Measurements from ENCODE around the gene GPR108. TPM values are rescaled to one million over a fixed set of nuclear protein-coding genes. Genes with fewer than 3 reads are reported as not detected.
"Not testable (repeated sequence)": the region's sequence is repeated elsewhere in the genome, so short reads cannot be mapped to it uniquely, and the experiment has no call there.

The GPR108 gene
- total RNA-seq, 4 donors from 2014 or later: 45.7 to 72.8 (median 52.0) TPM

- Histone ChIP-seq H3K36me3 (no peaks in the 10 kb centered on the region), H3K4me1 (peaks cover 0 to 15% (median 0%) of the 10 kb centered on the region in 3 donors), H3K9me3 (no peaks in the 10 kb centered on the region), H3K4me3 (no peak overlapping the region), H3K27ac (no peak overlapping the region), H3K27me3 (no peaks in the 10 kb centered on the region)
- 43 to 56% methylated on average over 6 to 11 of the region's 11 CpGs for WGBS, 2 donors
- DNase-seq: no peak
- intact Hi-C loops (cut with DNase I): no loop called here
- TF ChIP-seq POLR2A (IDR thresholded peaks at IDR 0.05) (no peak), CTCF (IDR thresholded peaks at IDR 0.05) (no peak)
These were observed 37.7 kb upstream of the GPR108 start for GRCh38 chr19:6774821-6775707.

- no peak for DNase-seq
- Histone ChIP-seq H3K4me3 (peak overlapping the region; percentile 5 to 65 (median 48)), H3K4me1 (peaks cover 0 to 15% (median 0%) of the 10 kb centered on the region in 3 donors), H3K36me3 (no peaks in the 10 kb centered on the region), H3K27ac (peak overlapping the region in 3 of 4 donors; percentile 34 to 79 (median 76)), H3K27me3 (no peaks in the 10 kb centered on the region), H3K9me3 (no peaks in the 10 kb centered on the region)
- WGBS, 2 donors: 31% methylated on average over 5 of the region's 8 CpGs; no CpG with 5 or more reads in 1 of the 2 donors
- TF ChIP-seq POLR2A (IDR thresholded peaks at IDR 0.05): no peak
- TF ChIP-seq CTCF (IDR thresholded peaks at IDR 0.05): no peak
- intact Hi-C loops (cut with DNase I): no loop called here
These were observed 36.0 kb upstream of the GPR108 start for GRCh38 chr19:6773323-6773931.

- TF ChIP-seq CTCF (IDR thresholded peaks at IDR 0.05): no peak
- TF ChIP-seq POLR2A (IDR thresholded peaks at IDR 0.05): no peak
- Histone ChIP-seq H3K36me3 (no peaks in the 10 kb centered on the region), H3K9me3 (no peaks in the 10 kb centered on the region), H3K27me3 (peaks cover 0 to 2% (median 0%) of the 10 kb centered on the region in 4 donors), H3K27ac (peak overlapping the region; percentile 29 to 79 (median 55)), H3K4me3 (peak overlapping the region; percentile 5 to 65 (median 48)), H3K4me1 (peaks cover 0 to 18% (median 1%) of the 10 kb centered on the region in 3 donors)
- no CpG with 5 or more reads among the region's 14 CpGs for WGBS, 2 donors
- no peak for DNase-seq
- intact Hi-C loops (cut with DNase I): no loop called here
These were observed 35.5 kb upstream of the GPR108 start for GRCh38 chr19:6772866-6773322.

GRCh38 chr19:6772028-6772865 is 34.9 kb upstream of the GPR108 start, which contains the start of gene VAV1:
VAV1 (plus strand) TSS chr19:6772708; CDS start chr19:6772808, 100 bp downstream.
- peak; percentile 55 for DNase-seq
- H3K27me3 ChIP-seq: peaks cover 0 to 8% (median 0%) of the 10 kb centered on the region in 4 donors
- H3K36me3 ChIP-seq: no peaks in the 10 kb centered on the region
- 44 to 54% methylated on average over 8 to 12 of the region's 25 CpGs for WGBS, 2 donors
- TF ChIP-seq POLR2A (IDR thresholded peaks at IDR 0.05): peak in 1 of 4 donors; percentile 51
- TF ChIP-seq CTCF (IDR thresholded peaks at IDR 0.05): peak in 1 of 6 experiments; percentile 25
- H3K4me3 ChIP-seq: peak within 1 kb of the TSS; percentile 5 to 65 (median 48)
- H3K4me1 ChIP-seq: peaks cover 0 to 24% (median 8%) of the 10 kb centered on the region in 3 donors
- intact Hi-C loops (cut with DNase I): no loop called here
- peak within 1 kb of the TSS; percentile 29 to 79 (median 55) for H3K27ac ChIP-seq
- no peaks in the 10 kb centered on the region for H3K9me3 ChIP-seq

- H3K9me3 ChIP-seq; DNase-seq; intact Hi-C loops (cut with DNase I); H3K4me3 ChIP-seq; H3K36me3 ChIP-seq; H3K27ac ChIP-seq: not testable (repeated sequence)
- peaks cover 0 to 30% (median 9%) of the 10 kb centered on the region in 3 donors for H3K4me1 ChIP-seq
- peaks cover 0 to 12% (median 0%) of the 10 kb centered on the region in 4 donors for H3K27me3 ChIP-seq
- 80 to 87% methylated on average over 7 of the region's 7 CpGs for WGBS, 2 donors
These were observed 34.3 kb upstream of the GPR108 start for GRCh38 chr19:6771648-6772027.

Measured in esophagus squamous epithelium (tissue), 5 donors.